Stimulated activated CD8-positive, alpha-beta memory T cell treated with anti-CD3 and anti-CD28 coated beads, Interleukin-15, amount 100 ng/mL, for 48 hours (primary cell): ENCODE measurements around the gene INTS11.
"Not testable (repeated sequence)": the region's sequence is repeated elsewhere in the genome, so short reads cannot be mapped to it uniquely, and the experiment has no call there.

Experiments used
- DNase-seq, 2 donors: peaks; one replicate each; pipeline ENCODE4 v3.0.0-alpha.2; 2020; ENCODE audit warnings: low read depth in 2 of 2

Gene INTS11

GRCh38 chr1:1329304-1330210 is 5.1 kb upstream of the INTS11 start:
- DNase-seq: no peak

GRCh38 chr1:1328254-1328653 is 3.8 kb upstream of the INTS11 start:
- DNase-seq: no peak

GRCh38 chr1:1327291-1327690 is 2.8 kb upstream of the INTS11 start:
- no peak for DNase-seq

GRCh38 chr1:1326075-1326605 is 1.7 kb upstream of the INTS11 start:
- no peak for DNase-seq

- no peak for DNase-seq
These were observed 1.0 kb upstream of the INTS11 start for GRCh38 chr1:1325288-1326074.

- no peak for DNase-seq
These were observed 356 bp downstream of the INTS11 start for GRCh38 chr1:1324084-1324523.

GRCh38 chr1:1322952-1323351 is 1.5 kb downstream of the INTS11 start:
- no peak for DNase-seq

- no peak for DNase-seq
These were observed 2.0 kb downstream of the INTS11 start for GRCh38 chr1:1322418-1322817.

GRCh38 chr1:1321477-1321876 is 3.0 kb downstream of the INTS11 start:
- no peak for DNase-seq

- no peak for DNase-seq
These were observed 3.6 kb downstream of the INTS11 start for GRCh38 chr1:1320666-1321448.

- DNase-seq: no peak
These were observed 4.9 kb downstream of the INTS11 start for GRCh38 chr1:1319646-1319941.

- DNase-seq: no peak
These were observed 5.4 kb downstream of the INTS11 start for GRCh38 chr1:1318777-1319645.

- DNase-seq: no peak
These were observed 6.3 kb downstream of the INTS11 start for GRCh38 chr1:1318131-1318652.

GRCh38 chr1:1317420-1317819 is 7.0 kb downstream of the INTS11 start:
- DNase-seq: no peak

GRCh38 chr1:1316199-1316598 is 8.3 kb downstream of the INTS11 start:
- DNase-seq: not testable (repeated sequence)

- DNase-seq: no peak
These were observed 9.0 kb downstream of the INTS11 start for GRCh38 chr1:1315435-1315954.

- no peak for DNase-seq
These were observed 9.7 kb downstream of the INTS11 start for GRCh38 chr1:1314678-1315335.

GRCh38 chr1:1314237-1314586 is 10.2 kb downstream of the INTS11 start:
- DNase-seq: no peak

- DNase-seq: no peak
These were observed 10.8 kb downstream of the INTS11 start for GRCh38 chr1:1313500-1314236.
